HG03039 (cell line): Measurements from ENCODE around the gene CD19.
"Not testable (repeated sequence)": the region's sequence is repeated elsewhere in the genome, so short reads cannot be mapped to it uniquely, and the experiment has no call there.

Experiments used
- ATAC-seq: cut with Tn5 transposase; IDR thresholded peaks from one replicate; pipeline ENCODE4 v1.9.1; 2021; ENCODE audit warnings: mild to moderate bottlenecking, moderate library complexity; ENCODE audit not compliant: unreplicated experiment

Gene CD19

DNA sequence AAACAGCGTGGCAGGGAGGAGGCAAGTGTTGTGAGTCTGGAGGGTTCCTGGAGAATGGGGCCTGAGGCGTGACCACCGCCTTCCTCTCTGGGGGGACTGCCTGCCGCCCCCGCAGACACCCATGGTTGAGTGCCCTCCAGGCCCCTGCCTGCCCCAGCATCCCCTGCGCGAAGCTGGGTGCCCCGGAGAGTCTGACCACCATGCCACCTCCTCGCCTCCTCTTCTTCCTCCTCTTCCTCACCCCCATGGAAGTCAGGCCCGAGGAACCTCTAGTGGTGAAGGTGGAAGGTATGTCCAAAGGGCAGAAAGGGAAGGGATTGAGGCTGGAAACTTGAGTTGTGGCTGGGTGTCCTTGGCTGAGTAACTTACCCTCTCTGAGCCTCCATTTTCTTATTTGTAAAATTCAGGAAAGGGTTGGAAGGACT lies at the start of gene CD19:
TSS of gene CD19 (plus strand) at position 171 of the 425 bp plus-strand sequence. CDS start at position 201, 30 bp downstream.
- ATAC-seq = no peak

DNA sequence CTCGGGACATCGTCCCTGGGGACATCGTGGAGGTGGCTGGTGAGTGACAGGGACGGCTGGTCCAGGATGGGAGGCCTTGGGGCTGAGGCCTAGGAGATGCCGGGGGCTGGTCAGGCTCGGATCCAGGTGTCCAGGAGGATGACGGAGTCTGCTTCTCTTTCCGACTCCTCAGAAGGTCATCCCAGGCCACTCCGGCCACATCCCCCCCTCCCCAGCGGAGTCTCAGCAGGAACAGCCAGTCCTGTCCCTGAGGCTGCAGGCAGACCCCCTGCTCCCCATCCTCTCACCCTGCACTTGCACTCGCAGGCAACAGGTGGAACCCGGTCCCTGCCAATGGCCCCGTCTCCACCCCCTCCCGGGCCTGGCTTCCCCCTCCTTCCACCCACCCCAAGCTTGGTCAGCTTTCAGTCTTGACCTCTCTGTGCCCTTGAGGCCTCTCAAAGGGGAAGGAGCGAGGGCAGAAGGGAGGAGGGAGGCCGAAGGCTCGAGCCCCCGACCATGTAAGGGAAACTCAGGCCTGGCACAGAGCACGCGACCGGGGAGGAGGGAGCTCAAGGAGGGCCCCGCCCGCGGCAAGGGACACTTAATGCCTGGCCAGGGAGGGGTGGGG lies 49.1 kb upstream of the CD19 start:
- ATAC-seq = no peak

DNA sequence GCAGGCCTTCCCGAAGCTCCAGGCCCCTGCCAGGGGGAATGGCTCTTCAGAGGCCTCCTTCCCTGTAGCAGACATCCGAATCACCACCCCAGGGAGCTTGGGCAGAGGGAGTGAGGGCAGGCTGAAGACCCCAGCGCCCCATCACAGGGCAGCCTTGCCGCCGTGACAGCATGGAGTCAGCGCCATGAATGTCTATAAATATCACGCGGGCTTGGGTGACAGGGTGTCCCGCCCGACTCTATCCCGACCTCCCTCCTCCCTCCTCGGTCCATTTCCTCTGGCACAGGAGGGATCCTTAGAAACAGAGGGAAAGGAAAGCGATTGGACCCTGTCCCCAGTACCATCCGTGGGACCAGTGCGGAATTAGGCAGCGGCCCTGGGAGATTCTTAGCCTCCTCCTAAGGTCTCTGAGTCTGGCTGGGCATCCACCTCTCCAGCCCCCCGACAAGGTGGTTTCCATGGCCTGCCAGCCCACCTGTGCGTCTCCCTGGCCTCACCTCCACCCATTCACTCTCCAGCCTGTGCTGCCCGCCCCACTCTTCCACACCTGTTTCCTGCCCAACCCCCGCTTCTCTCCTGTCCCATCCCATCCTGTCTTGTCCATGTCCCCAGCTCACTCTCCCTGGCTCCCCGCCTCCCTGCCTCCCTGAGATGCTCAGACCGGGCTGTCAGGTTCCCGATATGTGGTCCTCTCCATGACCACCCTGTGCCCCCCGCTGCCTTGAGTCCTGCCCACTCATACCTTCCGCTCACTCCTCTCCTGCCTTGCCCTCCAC lies 48.4 kb upstream of the CD19 start:
- no peak for ATAC-seq

DNA sequence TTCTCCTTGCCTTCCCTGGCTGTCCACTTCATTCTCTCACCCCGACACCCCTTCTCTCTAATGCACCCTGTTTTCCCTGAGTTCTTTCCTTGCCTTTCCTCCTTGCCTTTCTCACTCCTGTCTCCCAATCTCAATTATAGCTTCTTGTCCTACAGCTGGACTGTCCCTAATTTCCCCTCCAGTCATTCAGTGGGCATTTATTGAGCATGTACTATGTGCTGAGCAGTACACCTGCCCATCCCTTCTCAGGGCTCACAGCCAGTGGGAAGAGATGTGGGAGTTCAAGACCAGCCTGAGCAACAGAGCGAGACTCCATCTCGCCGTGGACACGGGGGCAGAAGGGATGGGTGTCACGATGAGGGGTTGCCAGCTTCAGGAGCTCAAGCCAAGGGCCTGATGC lies 47.7 kb upstream of the CD19 start:
- no peak for ATAC-seq

DNA sequence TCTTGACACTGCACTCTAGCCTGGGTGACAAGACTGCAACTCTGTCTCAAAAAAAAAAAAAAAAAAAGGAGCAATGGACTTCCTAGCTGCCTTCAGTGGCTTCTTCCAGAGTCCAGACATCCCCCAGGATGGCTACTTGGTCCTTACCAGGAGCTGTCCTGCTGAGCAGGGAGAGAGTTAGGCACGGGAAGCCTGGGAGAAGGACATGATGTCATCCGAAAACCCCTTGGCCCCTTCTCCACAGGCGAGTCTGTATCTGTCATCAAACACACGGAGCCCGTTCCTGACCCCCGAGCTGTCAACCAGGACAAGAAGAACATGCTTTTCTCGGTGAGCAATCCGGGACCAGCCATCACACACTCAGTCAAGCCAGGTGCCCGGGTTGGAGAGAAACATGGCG lies 44.8 kb upstream of the CD19 start:
- ATAC-seq = no peak

DNA sequence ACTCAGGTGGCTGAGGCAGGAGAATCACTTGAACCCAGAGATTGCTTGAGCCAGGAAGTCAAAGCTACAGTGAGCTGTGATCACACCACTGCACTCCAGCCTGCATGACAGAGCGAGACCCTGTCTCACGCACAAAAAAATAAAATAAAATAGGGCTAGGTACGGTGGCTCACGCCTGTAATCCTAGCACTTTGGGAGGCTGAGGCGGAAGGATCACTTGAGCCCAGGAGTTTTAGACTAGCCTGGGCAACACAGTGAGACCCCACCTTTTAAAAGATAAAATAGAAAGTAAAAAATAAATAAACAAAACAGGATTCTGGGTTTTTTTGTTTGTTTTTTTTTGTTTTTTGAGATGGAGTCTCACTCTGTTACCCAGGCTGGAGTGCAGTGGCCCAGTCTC lies 41.4 kb upstream of the CD19 start:
- ATAC-seq = not testable (repeated sequence)

DNA sequence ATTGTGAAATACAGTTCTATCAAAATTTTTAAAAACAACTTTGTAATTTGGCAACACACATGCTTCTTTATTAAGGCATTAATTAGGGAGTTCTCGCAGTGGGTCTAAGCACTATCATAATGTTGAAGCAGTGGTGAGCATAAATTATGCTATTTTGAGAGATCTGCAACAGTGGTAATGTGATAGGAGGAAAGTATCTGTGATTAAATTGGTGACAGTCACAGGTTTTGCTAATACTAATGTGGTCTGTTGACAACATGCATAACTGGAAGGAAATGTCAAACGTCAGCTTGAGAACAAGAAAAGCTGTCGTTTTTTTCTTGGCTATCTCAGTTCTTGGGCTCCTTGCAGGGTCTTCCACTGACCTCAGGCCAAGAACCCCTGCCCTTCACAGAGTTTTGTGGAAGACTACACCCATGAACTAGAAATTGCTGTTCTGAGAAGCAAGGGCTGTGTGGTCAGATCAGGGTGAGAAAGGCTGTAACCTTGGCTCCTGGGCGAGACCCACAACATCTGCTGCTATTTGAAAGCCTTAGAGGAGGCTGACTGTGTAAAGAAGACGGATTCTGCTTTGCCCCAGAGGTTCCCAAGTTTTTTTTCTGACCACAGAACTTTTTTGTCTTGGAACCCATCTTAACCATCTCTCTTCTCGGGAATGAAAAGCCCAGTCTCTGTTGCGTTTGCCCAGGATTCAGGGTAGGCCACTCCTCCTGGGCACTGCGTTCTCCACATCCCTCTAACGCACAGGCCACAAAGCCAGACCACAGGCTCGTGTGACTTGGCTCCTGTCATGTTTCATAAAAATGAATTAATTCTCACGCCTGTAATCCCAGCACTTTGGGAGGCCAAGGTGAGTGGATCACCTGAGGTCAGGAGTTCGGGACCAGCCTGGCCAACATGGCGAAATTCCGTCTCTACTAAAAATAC lies 39.5 kb upstream of the CD19 start:
- ATAC-seq = no peak

DNA sequence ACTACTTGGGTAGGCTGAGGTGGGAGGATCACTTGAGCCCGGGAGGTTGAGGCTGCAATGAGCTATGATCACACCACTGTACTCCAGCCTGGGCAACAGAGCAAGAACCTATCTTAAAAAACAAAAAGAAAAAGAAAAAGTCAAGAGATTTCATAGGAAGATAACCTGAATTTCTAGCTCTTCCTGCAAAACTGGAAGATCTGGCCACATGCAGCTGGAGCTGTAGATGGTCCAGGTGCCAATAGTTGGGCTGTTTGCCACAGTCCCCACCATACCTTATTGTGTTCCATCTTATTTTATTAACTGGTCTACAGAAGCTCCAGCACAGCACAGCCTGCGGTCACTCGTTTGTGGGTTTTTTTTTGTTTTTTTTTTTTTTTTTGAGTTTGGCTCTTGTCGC lies 38.5 kb upstream of the CD19 start:
- ATAC-seq = no peak

DNA sequence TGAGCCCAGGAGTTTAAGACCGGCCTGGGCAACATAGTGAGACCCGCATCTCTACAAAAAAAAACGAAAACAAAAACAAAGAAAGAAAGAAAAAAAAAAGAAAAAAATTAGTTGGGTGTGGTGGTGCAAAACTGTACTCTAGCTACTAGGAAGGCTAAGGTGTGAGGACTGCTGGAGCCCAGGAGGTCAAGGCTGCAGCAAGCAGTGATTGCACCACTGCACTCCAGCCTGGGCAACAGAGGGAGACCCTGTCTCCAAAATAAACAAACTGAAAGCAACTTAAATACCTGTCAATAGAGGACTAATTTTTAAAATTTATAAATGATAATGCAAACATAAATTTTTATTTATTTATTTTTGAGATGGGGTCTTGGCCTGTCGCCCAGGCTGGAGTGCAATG lies 36.2 kb upstream of the CD19 start:
- no peak for ATAC-seq

DNA sequence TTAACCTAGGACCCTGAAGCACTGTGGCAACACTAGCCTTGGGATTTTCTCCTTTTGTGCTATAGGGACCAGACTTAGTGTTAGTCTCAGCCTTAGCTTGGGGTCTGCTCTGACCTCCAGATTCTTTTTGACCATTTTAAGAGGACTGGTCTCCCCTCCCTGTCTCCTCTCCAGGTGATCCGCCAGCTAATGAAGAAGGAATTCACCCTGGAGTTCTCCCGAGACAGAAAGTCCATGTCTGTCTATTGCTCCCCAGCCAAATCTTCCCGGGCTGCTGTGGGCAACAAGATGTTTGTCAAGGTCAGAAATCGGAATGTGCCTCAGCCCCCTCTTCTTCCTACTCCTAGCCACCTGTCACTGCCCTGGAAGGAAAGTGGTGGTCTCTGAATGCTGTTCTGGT lies 33.9 kb upstream of the CD19 start:
- no peak for ATAC-seq

DNA sequence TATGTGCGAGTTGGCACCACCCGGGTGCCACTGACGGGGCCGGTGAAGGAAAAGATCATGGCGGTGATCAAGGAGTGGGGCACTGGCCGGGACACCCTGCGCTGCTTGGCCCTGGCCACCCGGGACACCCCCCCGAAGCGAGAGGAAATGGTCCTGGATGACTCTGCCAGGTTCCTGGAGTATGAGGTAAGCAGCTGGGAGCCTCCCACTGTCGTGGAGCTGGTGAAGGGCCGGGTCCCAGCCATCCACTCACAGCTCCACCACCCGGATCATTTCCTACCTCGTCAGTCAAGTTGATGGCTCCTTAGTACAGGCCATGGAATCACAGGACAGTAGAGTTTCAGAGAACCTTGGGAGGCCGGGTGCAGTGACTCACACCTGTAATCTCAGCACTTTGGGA lies 33.5 kb upstream of the CD19 start:
- ATAC-seq = no peak

DNA sequence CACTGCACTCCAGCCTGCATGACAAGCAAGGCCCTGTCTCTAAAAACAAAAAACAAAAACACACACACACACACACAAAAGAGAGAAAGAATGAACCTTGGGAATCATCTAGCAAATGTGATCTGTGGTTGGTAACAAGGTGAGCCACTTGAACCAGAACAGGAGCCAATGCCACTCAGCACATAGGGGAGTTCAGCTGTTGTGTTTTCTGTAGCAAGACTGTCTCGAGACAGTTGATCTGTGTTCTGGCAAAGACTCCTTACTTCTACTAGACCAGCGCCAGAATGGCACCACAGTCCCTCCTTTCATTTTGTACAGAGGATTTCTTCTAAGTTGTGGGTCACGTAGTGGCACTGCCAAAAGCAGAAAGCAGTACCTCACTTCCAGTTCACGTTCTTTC lies 32.8 kb upstream of the CD19 start:
- no peak for ATAC-seq

DNA sequence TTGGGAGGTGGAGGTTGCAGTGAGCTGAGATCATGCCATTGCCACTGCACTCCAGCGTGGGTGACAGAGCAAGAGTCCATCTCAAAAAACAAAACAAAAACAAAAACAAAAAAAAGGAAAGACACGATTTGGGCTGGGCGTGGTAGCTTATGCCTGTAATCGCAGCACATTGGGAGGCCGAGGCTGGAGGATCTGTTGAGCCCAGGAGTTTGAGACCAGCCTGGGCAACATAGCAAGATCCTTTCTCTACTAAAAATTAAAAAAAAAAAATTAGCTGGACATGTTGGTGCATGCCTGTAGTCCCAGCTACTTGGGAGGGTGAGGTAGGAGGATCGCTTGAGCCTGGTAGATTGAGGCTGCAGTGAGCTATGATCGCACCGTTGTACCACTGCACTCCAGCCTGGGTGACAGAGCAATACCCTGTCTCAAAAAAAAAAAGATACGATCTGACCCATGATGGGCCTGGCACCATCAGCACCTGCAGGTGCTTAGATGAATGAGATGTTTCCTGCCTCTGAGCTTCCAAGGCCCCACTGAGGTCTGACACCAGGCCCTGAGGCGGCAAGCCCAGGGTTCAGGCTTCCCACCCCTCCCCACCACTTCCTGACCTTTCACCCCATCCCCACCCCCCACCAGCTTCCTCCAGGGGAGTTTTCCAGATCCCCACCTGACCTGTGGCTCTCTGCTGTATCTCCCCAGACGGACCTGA lies 31.7 kb upstream of the CD19 start:
- ATAC-seq = no peak

DNA sequence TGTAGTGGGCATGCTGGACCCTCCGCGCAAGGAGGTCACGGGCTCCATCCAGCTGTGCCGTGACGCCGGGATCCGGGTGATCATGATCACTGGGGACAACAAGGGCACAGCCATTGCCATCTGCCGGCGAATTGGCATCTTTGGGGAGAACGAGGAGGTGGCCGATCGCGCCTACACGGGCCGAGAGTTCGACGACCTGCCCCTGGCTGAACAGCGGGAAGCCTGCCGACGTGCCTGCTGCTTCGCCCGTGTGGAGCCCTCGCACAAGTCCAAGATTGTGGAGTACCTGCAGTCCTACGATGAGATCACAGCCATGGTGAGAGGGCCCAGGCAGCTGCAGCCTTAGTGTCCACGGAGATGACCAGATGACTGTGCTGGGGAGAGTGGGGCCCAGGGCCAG lies 31.2 kb upstream of the CD19 start:
- ATAC-seq = no peak

DNA sequence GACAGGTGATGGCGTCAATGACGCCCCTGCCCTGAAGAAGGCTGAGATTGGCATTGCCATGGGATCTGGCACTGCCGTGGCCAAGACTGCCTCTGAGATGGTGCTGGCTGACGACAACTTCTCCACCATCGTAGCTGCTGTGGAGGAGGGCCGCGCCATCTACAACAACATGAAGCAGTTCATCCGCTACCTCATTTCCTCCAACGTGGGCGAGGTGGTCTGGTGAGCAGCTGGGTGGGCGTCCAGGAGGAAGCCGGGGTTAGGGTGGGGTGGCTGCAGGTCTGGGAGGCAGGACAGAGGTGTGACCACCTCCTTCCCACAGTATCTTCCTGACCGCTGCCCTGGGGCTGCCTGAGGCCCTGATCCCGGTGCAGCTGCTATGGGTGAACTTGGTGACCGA lies 29.9 kb upstream of the CD19 start:
- ATAC-seq = no peak

DNA sequence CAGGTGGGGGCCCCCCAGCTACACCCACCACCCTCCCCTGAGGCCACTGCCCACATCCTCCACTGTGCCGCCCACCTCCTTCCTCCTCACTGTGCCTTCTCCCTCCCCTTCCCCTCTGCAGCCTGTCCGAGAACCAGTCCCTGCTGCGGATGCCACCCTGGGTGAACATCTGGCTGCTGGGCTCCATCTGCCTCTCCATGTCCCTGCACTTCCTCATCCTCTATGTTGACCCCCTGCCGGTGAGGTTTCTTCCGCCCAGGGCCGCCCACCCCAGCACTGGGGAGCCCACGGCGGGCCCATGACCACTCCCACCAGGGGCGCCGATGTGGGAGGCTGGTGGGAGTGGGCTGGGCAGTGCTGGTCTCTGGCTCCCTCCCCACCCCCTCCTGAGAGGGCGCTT lies 28.9 kb upstream of the CD19 start:
- ATAC-seq = no peak

DNA sequence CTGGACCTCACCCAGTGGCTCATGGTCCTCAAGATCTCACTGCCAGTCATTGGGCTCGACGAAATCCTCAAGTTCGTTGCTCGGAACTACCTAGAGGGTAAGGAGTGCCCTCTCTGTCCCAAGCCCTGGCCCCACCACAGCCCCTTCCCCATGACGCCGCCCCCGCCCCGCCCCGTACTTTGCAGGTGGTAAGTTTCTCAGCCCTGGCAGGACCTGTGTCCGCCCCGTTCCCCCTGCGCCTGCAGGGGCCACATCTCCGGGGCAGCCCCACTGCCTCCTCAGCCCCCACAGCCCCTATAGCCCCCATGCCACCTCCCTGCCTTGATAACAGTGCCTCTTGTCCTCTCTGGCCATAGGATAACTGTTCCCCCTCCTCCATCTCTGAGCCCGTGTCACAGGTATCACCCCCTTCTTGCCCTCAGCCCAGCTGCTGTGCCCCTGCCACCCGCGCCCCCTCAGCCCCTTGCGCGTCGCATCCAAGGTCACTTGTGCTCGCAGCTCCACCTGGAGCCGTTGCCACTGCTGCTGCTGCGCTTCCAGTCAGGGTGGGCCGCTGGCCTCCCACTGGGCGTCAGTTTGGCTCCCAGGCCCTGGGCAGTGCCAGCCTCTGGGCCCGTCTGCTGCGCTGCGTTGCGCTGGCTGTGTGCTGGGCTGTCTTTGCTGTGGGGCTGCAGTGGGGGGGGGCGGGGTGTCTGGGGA lies 28.3 kb upstream of the CD19 start:
- ATAC-seq = no peak

DNA sequence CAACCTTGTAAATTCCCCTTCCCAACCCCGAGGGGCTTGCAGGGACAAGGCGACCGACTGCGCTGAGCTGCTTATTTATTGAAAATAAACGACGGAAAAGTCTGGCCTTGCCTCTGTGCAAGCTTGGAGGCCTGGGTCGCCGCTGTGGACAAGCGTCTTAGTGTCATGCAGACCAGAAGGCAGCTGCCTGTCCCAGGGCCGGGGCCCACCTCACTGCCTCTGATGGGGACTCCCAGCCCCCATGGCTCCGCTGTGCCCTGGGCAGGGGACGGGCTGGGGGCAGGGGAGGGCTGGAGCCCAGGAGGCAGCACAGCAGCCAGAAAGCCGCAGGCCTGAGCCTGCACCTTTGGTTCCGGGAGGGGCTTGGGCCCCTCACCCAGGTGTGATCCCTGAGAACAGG lies 27.4 kb upstream of the CD19 start:
- ATAC-seq = no peak

DNA sequence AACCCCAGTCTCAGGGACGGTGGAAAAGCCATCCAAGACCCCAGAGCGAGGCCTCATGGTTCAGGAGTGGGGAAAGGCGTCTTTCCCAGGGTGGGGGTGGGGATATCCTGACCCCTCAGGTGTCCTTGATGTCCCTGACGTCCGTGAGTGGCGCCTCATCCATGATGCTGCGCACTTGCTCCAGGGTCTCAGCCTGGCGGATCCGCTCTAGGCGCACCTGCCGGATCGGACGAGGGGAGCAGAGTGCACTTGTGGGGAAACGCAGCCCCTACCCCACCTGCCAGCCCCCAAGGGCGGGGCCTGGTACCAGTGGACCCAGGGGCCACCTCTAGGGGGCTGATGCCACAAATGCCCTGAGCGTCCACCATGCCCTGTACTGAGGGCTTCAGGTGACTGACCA lies 26.9 kb upstream of the CD19 start:
- no peak for ATAC-seq

DNA sequence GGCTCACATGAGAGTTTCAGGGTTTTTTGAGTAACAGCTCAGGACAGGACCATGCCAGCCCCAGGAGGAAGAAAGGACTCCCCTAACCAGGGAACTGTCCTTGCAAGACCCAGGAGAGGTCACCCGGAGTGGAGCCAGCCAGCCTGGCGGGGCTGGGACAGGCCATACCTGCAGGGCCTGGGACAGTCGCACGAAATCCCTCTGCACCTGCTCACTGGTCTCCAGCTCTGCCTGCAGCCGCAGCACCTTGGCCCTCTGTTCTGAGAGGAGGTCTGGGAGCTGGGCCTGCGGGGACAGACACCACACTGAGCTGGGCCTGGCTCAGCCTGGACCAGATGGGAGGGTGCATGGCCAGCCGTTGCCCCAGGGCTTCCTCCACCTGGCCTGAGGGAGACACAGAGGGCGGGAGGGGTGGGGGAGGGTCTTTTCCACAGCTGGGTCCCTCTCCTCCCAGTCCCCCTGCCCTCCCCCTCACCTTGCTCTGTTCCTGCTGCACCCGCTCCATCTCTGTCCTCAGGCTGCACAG lies 26.5 kb upstream of the CD19 start:
- no peak for ATAC-seq
